ENCODE data around the gene DTNB.
"Not testable (repeated sequence)": the region's sequence is repeated elsewhere in the genome, so short reads cannot be mapped to it uniquely, and the experiment has no call there.

DTNB gene

GRCh38 chr2:25447018-25447417 lies 226.4 kb downstream of the DTNB start:
- no peak for DNase-seq

- DNase-seq = no peak
Observed at GRCh38 chr2:25446122-25446521, 227.3 kb downstream of the DTNB start.

- no peak for DNase-seq
Observed at GRCh38 chr2:25445464-25445863, 227.9 kb downstream of the DTNB start.

GRCh38 chr2:25444608-25445270 lies 228.6 kb downstream of the DTNB start:
- no peak for DNase-seq

- DNase-seq = no peak
Observed at GRCh38 chr2:25443766-25444165, 229.6 kb downstream of the DTNB start.

- no peak for DNase-seq
Observed at GRCh38 chr2:25441353-25441752, 232.0 kb downstream of the DTNB start.

- no peak for DNase-seq
Observed at GRCh38 chr2:25438793-25439192, 234.6 kb downstream of the DTNB start.

GRCh38 chr2:25437881-25438662 lies 235.3 kb downstream of the DTNB start:
- no peak for DNase-seq

- DNase-seq = no peak
Observed at GRCh38 chr2:25435421-25435820, 238.0 kb downstream of the DTNB start.

- no peak for DNase-seq
Observed at GRCh38 chr2:25431604-25432003, 241.8 kb downstream of the DTNB start.

- DNase-seq = no peak
Observed at GRCh38 chr2:25430556-25430955, 242.8 kb downstream of the DTNB start.

GRCh38 chr2:25426326-25426725 lies 247.1 kb downstream of the DTNB start:
- no peak for DNase-seq

GRCh38 chr2:25424426-25425028 lies 248.8 kb downstream of the DTNB start:
- no peak for DNase-seq

- DNase-seq = no peak
Observed at GRCh38 chr2:25421820-25422411, 251.5 kb downstream of the DTNB start.

- DNase-seq = no peak
Observed at GRCh38 chr2:25421289-25421688, 252.1 kb downstream of the DTNB start.

GRCh38 chr2:25420820-25421237 lies 252.5 kb downstream of the DTNB start:
- DNase-seq = no peak

- peak; percentile 3 for DNase-seq
Observed at GRCh38 chr2:25419678-25420242, 253.6 kb downstream of the DTNB start.

- no peak for DNase-seq
Observed at GRCh38 chr2:25418944-25419677, 254.3 kb downstream of the DTNB start.

- no peak for DNase-seq
Observed at GRCh38 chr2:25417715-25418369, 255.5 kb downstream of the DTNB start.

- DNase-seq = no peak
Observed at GRCh38 chr2:25416674-25417073, 256.7 kb downstream of the DTNB start.

GRCh38 chr2:25414781-25415180 lies 258.6 kb downstream of the DTNB start:
- DNase-seq = no peak

- not testable (repeated sequence) for DNase-seq
Observed at GRCh38 chr2:25413409-25413808, 260.0 kb downstream of the DTNB start.
